A549 (cell line): ENCODE results near the gene TRPC6. TPM values are rescaled to one million over a fixed set of nuclear protein-coding genes. Genes with fewer than 3 reads are reported as not detected.

Experiments used
- ATAC-seq, 2 experiments: fragments of 200-7000 bp in 1 of 2; fragments of >200 bp in 1 of 2; cut with Nextera tagmentation in 1 of 2; cut with Tn5 transposase in 1 of 2; 3 replicates each; pipeline versions ENCODE4 v1.8.0 to v1.9.1; 2018 to 2020; ENCODE audit warnings: mild to moderate bottlenecking in 1 of 2, moderate library complexity in 1 of 2
- CTCF ChIA-PET: fragments of 300-600 bp; sonication (Branson Sonifier 250); formaldehyde crosslinking; extraction: SDS; loops from one replicate; lab custom pipeline; 2021; ENCODE audit warnings: antibody characterized with exemption, inconsistent platforms; lab: Yijun Ruan, JAX
- POLR2A ChIA-PET: fragments of 350-600 bp; formaldehyde crosslinking; extraction: SDS; loops from one replicate; lab custom pipeline; 2021; ENCODE audit warnings: antibody characterized with exemption, inconsistent platforms; lab: Yijun Ruan, JAX
- DNase-seq, 2 experiments: peaks; one replicate each; pipeline versions ENCODE4 v3.0.0 to v3.0.0-alpha.2; 2011 to 2016; ENCODE audit warnings: low read depth in 1 of 2, low spot score in 1 of 2
- FAIRE-seq: peaks from 2 replicates; lab custom pipeline; 2011; peaks lifted over from hg19 to GRCh38; lab: Jason Lieb, UNC
- H3K27ac ChIP-seq, 2 experiments: fragments of >200 bp; sonication (Bioruptor Twin); formaldehyde crosslinking; 3 replicates each; pipeline ENCODE4 v1.5.1; 2016 to 2017
- H3K4me1 ChIP-seq: fragments of >200 bp; sonication (Bioruptor Twin); formaldehyde crosslinking; 3 replicates; pipeline ENCODE4 v1.6.1; 2016
- H3K4me2 ChIP-seq: fragments of >200 bp; sonication (Bioruptor Twin); formaldehyde crosslinking; 3 replicates; pipeline ENCODE4 v1.6.1; 2016
- H3K4me3 ChIP-seq: fragments of >200 bp; sonication (Bioruptor Twin); formaldehyde crosslinking; 3 replicates; pipeline ENCODE4 v1.5.1; 2016
- H3K9me3 ChIP-seq: fragments of >200 bp; sonication (Bioruptor Twin); formaldehyde crosslinking; 3 replicates; pipeline ENCODE4 v1.6.1; 2016
- BHLHE40 ChIP-seq: IDR thresholded peaks from 2 replicates; pipeline ENCODE4 v1.6.1; 2012; ENCODE audit warnings: low read depth, low read length, inconsistent platforms
- CBX8 ChIP-seq: fragments of 200-600 bp; sonication (generic); IDR thresholded peaks from 2 replicates; pipeline ENCODE4 v1.6.1; 2016
- EP300 ChIP-seq, 2 experiments: fragments of >200 bp; sonication (Bioruptor Twin); formaldehyde crosslinking; IDR thresholded peaks; 2 replicates in 1 of 2; 3 replicates in 1 of 2; pipeline ENCODE4 v1.6.1; 2016 to 2017
- ESRRA ChIP-seq: fragments of 150-350 bp; IDR thresholded peaks from 2 replicates; pipeline ENCODE4 v1.6.1; 2014; ENCODE audit warnings: mild to moderate bottlenecking, low read length, borderline replicate concordance
- FOSB ChIP-seq: fragments of 250-450 bp; sonication (Bioruptor Pico); IDR thresholded peaks from 2 replicates; pipeline ENCODE4 v1.5.0; 2020; ENCODE audit warnings: mild to moderate bottlenecking, moderate library complexity
- FOSL2 ChIP-seq, 2 experiments: fragments of 450-650 bp in 1 of 2; fragments of >200 bp in 1 of 2; sonication (Bioruptor Twin) in 1 of 2; formaldehyde crosslinking; IDR thresholded peaks; 2 replicates each; pipeline versions ENCODE4 v1.5.0 to v1.6.1; 2016 to 2020; ENCODE audit warnings: mild to moderate bottlenecking in 1 of 2, moderate library complexity in 1 of 2
- FOXS1 ChIP-seq: fragments of 250-450 bp; sonication (Bioruptor Pico); IDR thresholded peaks from 2 replicates; pipeline ENCODE4 v1.5.0; 2020; ENCODE audit warnings: mild to moderate bottlenecking, moderate library complexity
- GATA3 ChIP-seq: IDR thresholded peaks from 2 replicates; pipeline ENCODE4 v1.6.1; 2012; ENCODE audit warnings: borderline replicate concordance
- HEYL ChIP-seq: fragments of 250-450 bp; sonication (Bioruptor Pico); IDR thresholded peaks from 2 replicates; pipeline ENCODE4 v1.8.0; 2021; ENCODE audit warnings: mild to moderate bottlenecking, moderate library complexity
- HOXB13 ChIP-seq: fragments of 250-450 bp; sonication (Bioruptor Pico); IDR thresholded peaks from 2 replicates; pipeline ENCODE4 v1.5.0; 2020; ENCODE audit warnings: low read depth, mild to moderate bottlenecking, moderate library complexity
- MYC ChIP-seq: IDR thresholded peaks from 2 replicates; pipeline ENCODE4 v1.6.1; 2012; ENCODE audit warnings: mild to moderate bottlenecking, inconsistent platforms, low read length, improper control_type of control experiment, borderline replicate concordance
- NR3C1 ChIP-seq: fragments of >200 bp; sonication (Bioruptor Twin); formaldehyde crosslinking; IDR thresholded peaks from 3 replicates; pipeline ENCODE4 v1.6.1; 2017
- PBX3 ChIP-seq: IDR thresholded peaks from 2 replicates; pipeline ENCODE4 v1.6.1; 2012
- POLR2A ChIP-seq: IDR thresholded peaks from 2 replicates; pipeline ENCODE4 v1.6.1; 2012; ENCODE audit warnings: mild to moderate bottlenecking, low read length
- RAD21 ChIP-seq, 2 experiments: fragments of >200 bp in 1 of 2; sonication (Bioruptor Twin) in 1 of 2; formaldehyde crosslinking in 1 of 2; IDR thresholded peaks in 1 of 2; conservative IDR thresholded peaks in 1 of 2; 2 replicates in 1 of 2; 3 replicates in 1 of 2; pipeline ENCODE4 v1.6.1; 2012 to 2018; ENCODE audit warnings: inconsistent platforms in 1 of 2
- RARB ChIP-seq: fragments of 250-450 bp; sonication (Bioruptor Pico); IDR thresholded peaks from 2 replicates; pipeline ENCODE4 v1.8.0; 2021; ENCODE audit warnings: mild to moderate bottlenecking, moderate library complexity
- RNF2 ChIP-seq: fragments of 200-600 bp; sonication (generic); IDR thresholded peaks from 2 replicates; pipeline ENCODE4 v1.6.1; 2016; ENCODE audit warnings: low read depth, mild to moderate bottlenecking, antibody characterized with exemption, moderate library complexity, borderline replicate concordance
- SMC3 ChIP-seq: fragments of >200 bp; sonication (Bioruptor Twin); formaldehyde crosslinking; IDR thresholded peaks from 3 replicates; pipeline ENCODE4 v1.6.1; 2018; ENCODE audit warnings: inconsistent platforms
- SREBF2 ChIP-seq: fragments of 450-650 bp; IDR thresholded peaks from 2 replicates; pipeline ENCODE4 v1.6.1; 2014; ENCODE audit warnings: mild to moderate bottlenecking, moderate library complexity
- ZC3H11A ChIP-seq: fragments of 450-650 bp; IDR thresholded peaks from 2 replicates; pipeline ENCODE4 v1.6.1; 2014; ENCODE audit warnings: antibody characterized with exemption, mild to moderate bottlenecking
- ZNF302 ChIP-seq: fragments of 250-450 bp; sonication (Bioruptor Pico); IDR thresholded peaks from 2 replicates; pipeline ENCODE4 v1.9.0; 2021; ENCODE audit warnings: inconsistent platforms, mild to moderate bottlenecking, moderate library complexity
- WGBS: methylation state at CpG from one replicate; pipeline ENCODE4 v1.1.6; 2017; ENCODE audit errors: missing lambda C conversion rate; 5-methylcytosine and 5-hydroxymethylcytosine counted together
- polyA plus RNA-seq, 4 experiments: library from polyadenylated mRNA; depleted of rRNA in 3 of 4; stranded (reverse); fragments of >200 nt; fragmentation: RNase III in 1 of 4; extraction: RNeasy Plus Mini Kit Qiagen cat#74134 plus additional on column Dnase treatment in 1 of 4; gene quantifications; 2 replicates in 3 of 4; 3 replicates in 1 of 4; pipeline ENCODE4 v1.2.3, GENCODE V29; 2011 to 2017
- TF ChIP-seq, protein P1 (sequence below): fragments of >200 bp; sonication (Bioruptor Twin); formaldehyde crosslinking; IDR thresholded peaks from 3 replicates; pipeline ENCODE4 v1.6.1; 2016
- TF ChIP-seq, protein P2 (sequence below): IDR thresholded peaks from 2 replicates; pipeline ENCODE4 v1.6.1; 2012; ENCODE audit warnings: low read depth, borderline replicate concordance
- TF ChIP-seq, protein P3 (sequence below): fragments of 150-350 bp; IDR thresholded peaks from 2 replicates; pipeline ENCODE4 v1.6.1; 2014; ENCODE audit warnings: low read depth, mild to moderate bottlenecking, low read length
- TF ChIP-seq, protein P4 (sequence below): fragments of 200-600 bp; sonication (generic); IDR thresholded peaks from 2 replicates; pipeline ENCODE4 v1.6.1; 2016; ENCODE audit warnings: antibody characterized with exemption, mild to moderate bottlenecking, moderate library complexity

Gene TRPC6
- polyA plus RNA-seq, 2 of the 4 experiments (the other 2 are of a cell fraction), result 0.70 to 1.0 TPM

DNA sequence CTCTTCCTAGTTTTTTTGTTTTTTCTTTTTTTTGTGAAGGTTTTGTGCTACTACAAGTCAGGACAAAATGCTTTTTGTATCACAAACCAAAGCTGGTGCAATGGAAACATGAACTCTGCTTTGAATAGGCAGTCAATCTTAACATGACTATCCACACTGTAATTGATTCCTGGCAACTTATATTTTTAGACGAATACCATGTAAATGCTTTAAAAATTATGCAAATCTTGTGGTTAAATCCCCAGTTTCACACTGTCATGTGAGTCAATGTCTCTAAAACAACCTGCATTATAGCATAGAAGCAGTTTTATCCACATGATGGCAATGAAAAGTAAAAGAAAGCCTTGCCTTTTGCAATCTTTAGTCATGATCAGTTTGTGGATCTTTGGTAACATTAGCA is 8.9 kb downstream of the TRPC6 start:
- TF ChIP-seq NR3C1, result no peak
- TF ChIP-seq RNF2, result no peak
- no peak for TF ChIP-seq RARB
- DNase-seq (no peak), ATAC-seq (no peak), FAIRE-seq (no peak)
- CTCF ChIA-PET, result no interaction called here
- Histone ChIP-seq H3K4me1 (no peaks in the 10 kb centered on the region), H3K27ac (no peak overlapping the region), H3K9me3 (no peaks in the 10 kb centered on the region; the same call in 2 of the 3 replicates), H3K4me3 (no peak overlapping the region), H3K4me2 (no peak overlapping the region)
- POLR2A ChIA-PET, result no interaction called here
- WGBS, result 5% methylated on average over 1 of the region's 1 CpG

GRCh38 chr11:101567071-101567470 is 16.7 kb downstream of the TRPC6 start:
- H3K4me3 ChIP-seq, result no peak overlapping the region
- CTCF ChIA-PET, result no interaction called here
- no peaks in the 10 kb centered on the region for H3K9me3 ChIP-seq
- no peak for TF ChIP-seq ZNF302 (CRISPR knock-in tag)
- no peak for TF ChIP-seq ESRRA
- no peak for TF ChIP-seq FOSL2 (IDR thresholded peaks at IDR 0.05)
- TF ChIP-seq FOSL2 (CRISPR knock-in tag; IDR thresholded peaks at IDR 0.05), result no peak
- no peak for TF ChIP-seq RAD21 (conservative IDR thresholded peaks at IDR 0.05 in 1 of 2, IDR thresholded peaks at IDR 0.05 in 1 of 2)
- no peak for TF ChIP-seq HEYL (CRISPR knock-in tag)
- no peak for TF ChIP-seq EP300 (IDR thresholded peaks at IDR 0.05)
- TF ChIP-seq, protein P1, sequence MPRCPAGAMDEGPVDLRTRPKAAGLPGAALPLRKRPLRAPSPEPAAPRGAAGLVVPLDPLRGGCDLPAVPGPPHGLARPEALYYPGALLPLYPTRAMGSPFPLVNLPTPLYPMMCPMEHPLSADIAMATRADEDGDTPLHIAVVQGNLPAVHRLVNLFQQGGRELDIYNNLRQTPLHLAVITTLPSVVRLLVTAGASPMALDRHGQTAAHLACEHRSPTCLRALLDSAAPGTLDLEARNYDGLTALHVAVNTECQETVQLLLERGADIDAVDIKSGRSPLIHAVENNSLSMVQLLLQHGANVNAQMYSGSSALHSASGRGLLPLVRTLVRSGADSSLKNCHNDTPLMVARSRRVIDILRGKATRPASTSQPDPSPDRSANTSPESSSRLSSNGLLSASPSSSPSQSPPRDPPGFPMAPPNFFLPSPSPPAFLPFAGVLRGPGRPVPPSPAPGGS, result no peak
- no peak for TF ChIP-seq GATA3
- no peak for TF ChIP-seq CBX8
- no peak for TF ChIP-seq FOSB
- TF ChIP-seq, all 56 proteins: peak for 0
- H3K27ac ChIP-seq, result no peak overlapping the region
- no peaks in the 10 kb centered on the region for H3K4me1 ChIP-seq
- H3K4me2 ChIP-seq, result no peak overlapping the region
- FAIRE-seq, result no peak
- WGBS, result no CpG with 5 or more reads among the region's 5 CpGs
- ATAC-seq, result no peak
- no peak for DNase-seq
- POLR2A ChIA-PET, result no interaction called here

GRCh38 chr11:101566626-101567025 is 17.2 kb downstream of the TRPC6 start:
- TF ChIP-seq POLR2A (no peak), FOXS1 (CRISPR knock-in tag) (no peak), ZC3H11A (no peak), MYC (no peak), SREBF2 (no peak), SMC3 (no peak), PBX3 (no peak), HOXB13 (CRISPR knock-in tag) (no peak), BHLHE40 (no peak), ZNF302 (CRISPR knock-in tag) (no peak)
- TF ChIP-seq, protein P2, sequence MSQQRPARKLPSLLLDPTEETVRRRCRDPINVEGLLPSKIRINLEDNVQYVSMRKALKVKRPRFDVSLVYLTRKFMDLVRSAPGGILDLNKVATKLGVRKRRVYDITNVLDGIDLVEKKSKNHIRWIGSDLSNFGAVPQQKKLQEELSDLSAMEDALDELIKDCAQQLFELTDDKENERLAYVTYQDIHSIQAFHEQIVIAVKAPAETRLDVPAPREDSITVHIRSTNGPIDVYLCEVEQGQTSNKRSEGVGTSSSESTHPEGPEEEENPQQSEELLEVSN, result no peak
- TF ChIP-seq, protein P3, sequence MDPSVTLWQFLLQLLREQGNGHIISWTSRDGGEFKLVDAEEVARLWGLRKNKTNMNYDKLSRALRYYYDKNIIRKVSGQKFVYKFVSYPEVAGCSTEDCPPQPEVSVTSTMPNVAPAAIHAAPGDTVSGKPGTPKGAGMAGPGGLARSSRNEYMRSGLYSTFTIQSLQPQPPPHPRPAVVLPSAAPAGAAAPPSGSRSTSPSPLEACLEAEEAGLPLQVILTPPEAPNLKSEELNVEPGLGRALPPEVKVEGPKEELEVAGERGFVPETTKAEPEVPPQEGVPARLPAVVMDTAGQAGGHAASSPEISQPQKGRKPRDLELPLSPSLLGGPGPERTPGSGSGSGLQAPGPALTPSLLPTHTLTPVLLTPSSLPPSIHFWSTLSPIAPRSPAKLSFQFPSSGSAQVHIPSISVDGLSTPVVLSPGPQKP, result no peak
- TF ChIP-seq, protein P4, sequence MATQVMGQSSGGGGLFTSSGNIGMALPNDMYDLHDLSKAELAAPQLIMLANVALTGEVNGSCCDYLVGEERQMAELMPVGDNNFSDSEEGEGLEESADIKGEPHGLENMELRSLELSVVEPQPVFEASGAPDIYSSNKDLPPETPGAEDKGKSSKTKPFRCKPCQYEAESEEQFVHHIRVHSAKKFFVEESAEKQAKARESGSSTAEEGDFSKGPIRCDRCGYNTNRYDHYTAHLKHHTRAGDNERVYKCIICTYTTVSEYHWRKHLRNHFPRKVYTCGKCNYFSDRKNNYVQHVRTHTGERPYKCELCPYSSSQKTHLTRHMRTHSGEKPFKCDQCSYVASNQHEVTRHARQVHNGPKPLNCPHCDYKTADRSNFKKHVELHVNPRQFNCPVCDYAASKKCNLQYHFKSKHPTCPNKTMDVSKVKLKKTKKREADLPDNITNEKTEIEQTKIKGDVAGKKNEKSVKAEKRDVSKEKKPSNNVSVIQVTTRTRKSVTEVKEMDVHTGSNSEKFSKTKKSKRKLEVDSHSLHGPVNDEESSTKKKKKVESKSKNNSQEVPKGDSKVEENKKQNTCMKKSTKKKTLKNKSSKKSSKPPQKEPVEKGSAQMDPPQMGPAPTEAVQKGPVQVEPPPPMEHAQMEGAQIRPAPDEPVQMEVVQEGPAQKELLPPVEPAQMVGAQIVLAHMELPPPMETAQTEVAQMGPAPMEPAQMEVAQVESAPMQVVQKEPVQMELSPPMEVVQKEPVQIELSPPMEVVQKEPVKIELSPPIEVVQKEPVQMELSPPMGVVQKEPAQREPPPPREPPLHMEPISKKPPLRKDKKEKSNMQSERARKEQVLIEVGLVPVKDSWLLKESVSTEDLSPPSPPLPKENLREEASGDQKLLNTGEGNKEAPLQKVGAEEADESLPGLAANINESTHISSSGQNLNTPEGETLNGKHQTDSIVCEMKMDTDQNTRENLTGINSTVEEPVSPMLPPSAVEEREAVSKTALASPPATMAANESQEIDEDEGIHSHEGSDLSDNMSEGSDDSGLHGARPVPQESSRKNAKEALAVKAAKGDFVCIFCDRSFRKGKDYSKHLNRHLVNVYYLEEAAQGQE, result no peak
- ChIA-PET CTCF (no interaction called here), POLR2A (no interaction called here)
- H3K4me1 ChIP-seq, result no peaks in the 10 kb centered on the region
- H3K27ac ChIP-seq, result no peak overlapping the region
- WGBS, result 70% methylated on average over 4 of the region's 8 CpGs
- FAIRE-seq (no peak), ATAC-seq (no peak), DNase-seq (no peak)
- no peaks in the 10 kb centered on the region for H3K9me3 ChIP-seq
- H3K4me2 ChIP-seq, result no peak overlapping the region
- H3K4me3 ChIP-seq, result no peak overlapping the region
